Neutrophil (primary cell): Measurements from ENCODE around the gene TALDO1.

Experiments
- H3K27ac ChIP-seq: fragments of 200-600 bp; sonication (generic); 2 replicates; pipeline ENCODE4 v1.5.1; 2016; ENCODE audit warnings: mild to moderate bottlenecking, moderate library complexity
- H3K27me3 ChIP-seq: fragments of 200-600 bp; sonication (generic); 2 replicates; pipeline ENCODE4 v1.6.0; 2016; ENCODE audit warnings: mild to moderate bottlenecking
- H3K36me3 ChIP-seq: fragments of 200-600 bp; sonication (generic); 2 replicates; pipeline ENCODE4 v1.5.1; 2017
- H3K4me1 ChIP-seq, 2 experiments: fragments of 200-600 bp in 1 of 2; sonication (generic) in 1 of 2; 1 replicate in 1 of 2; 2 replicates in 1 of 2; pipeline versions ENCODE4 v1.5.1 to v1.6.1; 2013 to 2016; ENCODE audit warnings: low read depth in 1 of 2, low read length in 1 of 2, mild to moderate bottlenecking in 1 of 2, moderate library complexity in 1 of 2; ENCODE audit not compliant: control insufficient read depth in 1 of 2, insufficient read depth in 1 of 2
- H3K4me3 ChIP-seq, 2 experiments: fragments of 200-600 bp in 1 of 2; sonication (generic) in 1 of 2; 1 replicate in 1 of 2; 2 replicates in 1 of 2; pipeline ENCODE4 v1.5.1; 2013 to 2016; ENCODE audit warnings: low read depth in 1 of 2, low read length in 1 of 2, mild to moderate bottlenecking in 1 of 2, moderate library complexity in 1 of 2
- H3K9me3 ChIP-seq: fragments of 200-600 bp; sonication (generic); 2 replicates; pipeline ENCODE4 v1.5.1; 2016
- CTCF ChIP-seq: fragments of 200-600 bp; sonication (generic); IDR thresholded peaks from 2 replicates; pipeline ENCODE4 v1.5.1; 2016; ENCODE audit warnings: antibody characterized with exemption

The TALDO1 gene

GRCh38 chr11:742156-742546 lies 5.1 kb upstream of the TALDO1 start:
- TF ChIP-seq CTCF: no peak
- no peak overlapping the region for H3K4me3 ChIP-seq
- H3K27me3 ChIP-seq: no peaks in the 10 kb centered on the region
- H3K9me3 ChIP-seq: no peaks in the 10 kb centered on the region
- H3K36me3 ChIP-seq: no peaks in the 10 kb centered on the region
- H3K4me1 ChIP-seq: peaks cover 36 to 43% of the 10 kb centered on the region in 2 experiments
- H3K27ac ChIP-seq: no peak overlapping the region

GRCh38 chr11:742571-743201 lies 4.6 kb upstream of the TALDO1 start:
- no peak for TF ChIP-seq CTCF
- H3K4me3 ChIP-seq: no peak overlapping the region

GRCh38 chr11:745428-745827 lies 1.8 kb upstream of the TALDO1 start:
- H3K36me3 ChIP-seq: peaks cover under 1% of the 10 kb centered on the region
- H3K27ac ChIP-seq: peak overlapping the region; percentile 98
- H3K9me3 ChIP-seq: no peaks in the 10 kb centered on the region
- no peak overlapping the region for H3K4me3 ChIP-seq
- no peaks in the 10 kb centered on the region for H3K27me3 ChIP-seq
- H3K4me1 ChIP-seq: peaks cover 39 to 45% of the 10 kb centered on the region in 2 experiments
- no peak for TF ChIP-seq CTCF

More at GRCh38 chr11:742571-743201, 4.6 kb upstream of the TALDO1 start:
- Histone ChIP-seq H3K27me3 (no peaks in the 10 kb centered on the region), H3K36me3 (no peaks in the 10 kb centered on the region), H3K4me1 (peaks cover 31 to 37% of the 10 kb centered on the region in 2 experiments), H3K27ac (no peak overlapping the region), H3K9me3 (no peaks in the 10 kb centered on the region)

- Histone ChIP-seq H3K4me3 (peak overlapping the region; percentile 99 to 100), H3K36me3 (peaks cover 11% of the 10 kb centered on the region), H3K27ac (peak overlapping the region; percentile 98), H3K4me1 (peaks cover 50 to 56% of the 10 kb centered on the region in 2 experiments), H3K9me3 (no peaks in the 10 kb centered on the region), H3K27me3 (no peaks in the 10 kb centered on the region)
- no peak for TF ChIP-seq CTCF
These were observed 741 bp upstream of the TALDO1 start for GRCh38 chr11:746289-747157.

- Histone ChIP-seq H3K4me3 (peak overlapping the region; percentile 99 to 100), H3K4me1 (peaks cover 64 to 69% of the 10 kb centered on the region in 2 experiments), H3K27ac (peak overlapping the region; percentile 98), H3K9me3 (no peaks in the 10 kb centered on the region), H3K27me3 (no peaks in the 10 kb centered on the region), H3K36me3 (peaks cover 25% of the 10 kb centered on the region)
- no peak for TF ChIP-seq CTCF
These were observed 719 bp downstream of the TALDO1 start for GRCh38 chr11:748007-748359.
